Lower lobe of right lung (tissue), 2 donors: ENCODE measurements around the gene GORAB. TPM values are rescaled to one million over a fixed set of nuclear protein-coding genes. Genes with fewer than 3 reads are reported as not detected.
A peak's percentile ranks its signal among the peaks of the same experiment; 100 is the strongest.

ENCODE experiments used
- ATAC-seq, 2 donors: fragments of 200-7000 bp; cut with Tn5 transposase; one replicate each; pipeline ENCODE4 v1.9.1; 2020 to 2022; ENCODE audit warnings: mild to moderate bottlenecking in 2 of 2, moderate library complexity in 2 of 2
- DNase-seq: peaks from one replicate; pipeline ENCODE4 v3.0.0-alpha.2; 2020
- H3K27ac ChIP-seq: fragments of 200-600 bp; one replicate; pipeline ENCODE4 v1.8.0; 2022
- H3K27me3 ChIP-seq: fragments of 200-600 bp; one replicate; pipeline ENCODE4 v1.8.0; 2022; ENCODE audit warnings: low read depth
- H3K36me3 ChIP-seq: fragments of 200-600 bp; one replicate; pipeline ENCODE4 v1.8.0; 2022; ENCODE audit warnings: mild to moderate bottlenecking
- H3K4me1 ChIP-seq: fragments of 200-600 bp; one replicate; pipeline ENCODE4 v1.8.0; 2022
- H3K4me3 ChIP-seq: fragments of 200-600 bp; one replicate; pipeline ENCODE4 v1.8.0; 2022; ENCODE audit warnings: mild to moderate bottlenecking
- H3K9me3 ChIP-seq: fragments of 200-600 bp; one replicate; pipeline ENCODE4 v1.8.0; 2022
- CTCF ChIP-seq: fragments of 200-600 bp; IDR thresholded peaks from one replicate; pipeline ENCODE4 v1.8.0; 2022; ENCODE audit warnings: antibody characterized with exemption, mild to moderate bottlenecking
- intact Hi-C: fragments of 100-400 bp; cut with DNase I; formaldehyde crosslinking; loops from one replicate; pipeline ENCODE4 v1.11.0; 2022
- total RNA-seq: library from RNA; stranded (reverse); fragmentation: NEBNext Ultra II Directional; extraction: Animal tissue kit (Norgen Biotek cat#: 25700); gene quantifications from one replicate; pipeline ENCODE4 v1.2.1, GENCODE V29; 2021
- donor health status: DM: no; HTN: yes; CAD: no; lungs with severe emphysema.

The GORAB gene
- total RNA-seq, 1 donor from 2014 or later, result 12.2 TPM

GRCh38 chr1:170562646-170563338 is 30.8 kb downstream of the GORAB start:
- H3K4me3 ChIP-seq, result no peak overlapping the region
- H3K27me3 ChIP-seq, result no peaks in the 10 kb centered on the region
- ATAC-seq, result peak; percentile 84
- TF ChIP-seq CTCF, result no peak
- peak overlapping the region; percentile 65 for H3K27ac ChIP-seq
- H3K4me1 ChIP-seq, result peaks cover 20% of the 10 kb centered on the region
- DNase-seq, result peak; percentile 49
- no peaks in the 10 kb centered on the region for H3K36me3 ChIP-seq
- no peaks in the 10 kb centered on the region for H3K9me3 ChIP-seq
- intact Hi-C loops, result no loop called here

- Histone ChIP-seq H3K27ac (no peak overlapping the region), H3K36me3 (no peaks in the 10 kb centered on the region), H3K9me3 (no peaks in the 10 kb centered on the region), H3K4me3 (no peak overlapping the region), H3K4me1 (peaks cover 17% of the 10 kb centered on the region), H3K27me3 (no peaks in the 10 kb centered on the region)
- intact Hi-C loops, result no loop called here
- ATAC-seq (no peak), DNase-seq (no peak)
- no peak for TF ChIP-seq CTCF
These were observed 35.2 kb downstream of the GORAB start for GRCh38 chr1:170567214-170567613.

- DNase-seq, result no peak
- Histone ChIP-seq H3K9me3 (no peaks in the 10 kb centered on the region), H3K27ac (no peak overlapping the region), H3K4me1 (peaks cover 8% of the 10 kb centered on the region), H3K4me3 (no peak overlapping the region), H3K36me3 (no peaks in the 10 kb centered on the region), H3K27me3 (no peaks in the 10 kb centered on the region)
- ATAC-seq, result no peak
- TF ChIP-seq CTCF, result no peak
- intact Hi-C loops, result no loop called here
These were observed 36.2 kb downstream of the GORAB start for GRCh38 chr1:170568197-170568596.

- intact Hi-C loops, result no loop called here
- no peaks in the 10 kb centered on the region for H3K4me1 ChIP-seq
- H3K4me3 ChIP-seq, result no peak overlapping the region
- no peak for TF ChIP-seq CTCF
- H3K27me3 ChIP-seq, result no peaks in the 10 kb centered on the region
- DNase-seq (no peak), ATAC-seq (no peak)
- no peaks in the 10 kb centered on the region for H3K9me3 ChIP-seq
- H3K36me3 ChIP-seq, result no peaks in the 10 kb centered on the region
- no peak overlapping the region for H3K27ac ChIP-seq
These were observed 45.0 kb downstream of the GORAB start for GRCh38 chr1:170576980-170577379.

GRCh38 chr1:170578359-170578758 is 46.4 kb downstream of the GORAB start:
- intact Hi-C loops, result no loop called here
- H3K9me3 ChIP-seq, result no peaks in the 10 kb centered on the region
- no peak overlapping the region for H3K27ac ChIP-seq
- H3K4me1 ChIP-seq, result no peaks in the 10 kb centered on the region
- no peak for DNase-seq
- no peaks in the 10 kb centered on the region for H3K36me3 ChIP-seq
- H3K27me3 ChIP-seq, result no peaks in the 10 kb centered on the region
- H3K4me3 ChIP-seq, result no peak overlapping the region
- TF ChIP-seq CTCF, result no peak
- no peak for ATAC-seq
